HepG2 (cell line): Measurements from ENCODE around the gene ASIC2. TPM values are rescaled to one million over a fixed set of nuclear protein-coding genes. Genes with fewer than 3 reads are reported as not detected.

ENCODE experiments used
- ATAC-seq: fragments of 200-7000 bp; cut with Tn5 transposase; 3 replicates; pipeline ENCODE4 v1.9.1; 2020; ENCODE audit warnings: mild to moderate bottlenecking, moderate library complexity
- BruUV-seq: library from RNA; stranded (reverse); fragments of 400-500 nt; replicated peaks from 2 replicates; lab custom pipeline; 2021; lab: Mats Ljungman, UMichigan
- CTCF ChIA-PET: fragments of 300-600 bp; formaldehyde crosslinking; extraction: SDS; loops from one replicate; lab custom pipeline; 2021; ENCODE audit warnings: low total read pairs, inconsistent platforms, low intra/inter-chr PET ratio; lab: Yijun Ruan, JAX
- POLR2A ChIA-PET: fragments of 350-600 bp; sonication (Branson Sonifier 250); formaldehyde crosslinking; loops from one replicate; lab custom pipeline; 2020; ENCODE audit warnings: antibody characterized with exemption, inconsistent platforms; lab: Yijun Ruan, JAX
- DNase-seq: peaks from one replicate; pipeline ENCODE4 v3.0.0-alpha.2; 2015; ENCODE audit warnings: low spot score
- FAIRE-seq: peaks from 3 replicates; lab custom pipeline; 2011; peaks lifted over from hg19 to GRCh38; lab: Jason Lieb, UNC
- H2AFZ ChIP-seq: one replicate; pipeline ENCODE4 v1.6.1; 2011; ENCODE audit warnings: low read length, inconsistent platforms
- H3K27ac ChIP-seq: fragments of 300-600 bp; 3 replicates; pipeline ENCODE4 v1.8.0; 2011; ENCODE audit warnings: mixed run types, mild to moderate bottlenecking, mixed read lengths, low read length, inconsistent platforms; ENCODE audit not compliant: insufficient read depth; ENCODE audit errors: extremely low read length
- H3K27me3 ChIP-seq, 2 experiments: fragments of 200-600 bp in 1 of 2; 2 replicates in 1 of 2; 3 replicates in 1 of 2; pipeline versions ENCODE4 v1.6.0 to v1.8.0; 2011; ENCODE audit warnings: low read length in 2 of 2, mild to moderate bottlenecking in 2 of 2, moderate library complexity in 2 of 2, inconsistent platforms in 1 of 2; ENCODE audit not compliant: insufficient read depth in 2 of 2, control insufficient read depth in 1 of 2
- H3K36me3 ChIP-seq, 2 experiments: fragments of 200-600 bp in 1 of 2; replicated peaks in 1 of 2; 2 replicates in 1 of 2; 3 replicates in 1 of 2; pipeline versions ENCODE4 v1.5.1 to v1.8.0; 2011; ENCODE audit warnings: low read length in 2 of 2, inconsistent platforms in 1 of 2; ENCODE audit not compliant: insufficient read depth in 2 of 2, control insufficient read depth in 1 of 2
- H3K4me1 ChIP-seq: 2 replicates; pipeline ENCODE4 v1.5.1; 2012; ENCODE audit warnings: low read length, inconsistent platforms; ENCODE audit not compliant: insufficient read depth
- H3K4me2 ChIP-seq: 2 replicates; pipeline ENCODE4 v1.6.0; 2011; ENCODE audit warnings: low read depth, low read length, inconsistent platforms
- H3K4me3 ChIP-seq, 3 experiments: fragments of 200-600 bp in 1 of 3; sonication (generic), shearing (Covaris generic) in 1 of 3; replicated peaks in 1 of 3; 2 replicates each; pipeline ENCODE4 v1.5.1; 2011 to 2016; ENCODE audit warnings: low read length in 3 of 3, inconsistent platforms in 2 of 3, low read depth in 2 of 3, mild to moderate bottlenecking in 2 of 3, control low read depth in 1 of 3, mixed read lengths in 1 of 3; ENCODE audit not compliant: insufficient read depth in 1 of 3
- H3K79me2 ChIP-seq: one replicate; pipeline ENCODE4 v1.6.1; 2011; ENCODE audit warnings: low read length, inconsistent platforms; ENCODE audit not compliant: insufficient read depth
- H3K9ac ChIP-seq: 2 replicates; pipeline ENCODE4 v1.6.0; 2011; ENCODE audit warnings: mild to moderate bottlenecking, low read depth, low read length, inconsistent platforms; ENCODE audit not compliant: insufficient read depth
- H3K9me3 ChIP-seq: 2 replicates; pipeline ENCODE4 v1.5.1; 2012; ENCODE audit warnings: mild to moderate bottlenecking, low read length
- H4K20me1 ChIP-seq: 2 replicates; pipeline ENCODE4 v1.6.0; 2011; ENCODE audit warnings: inconsistent platforms, mild to moderate bottlenecking, low read length, moderate library complexity; ENCODE audit not compliant: insufficient read depth
- ADNP ChIP-seq: sonication (generic); formaldehyde crosslinking; IDR thresholded peaks from 2 replicates; pipeline ENCODE4 v1.4.0; 2020; ENCODE audit warnings: missing genetic modification reagents
- CAMTA2 ChIP-seq: sonication (generic); formaldehyde crosslinking; IDR thresholded peaks from 2 replicates; pipeline ENCODE4 v1.4.0; 2020; ENCODE audit warnings: mild to moderate bottlenecking, missing genetic modification reagents, borderline replicate concordance
- CBX1 ChIP-seq: IDR thresholded peaks from one replicate; pipeline ENCODE4 v1.6.1; 2016; ENCODE audit warnings: antibody characterized with exemption, low read depth
- GABPB1 ChIP-seq: IDR thresholded peaks from 2 replicates; pipeline ENCODE4 v1.6.1; 2016; ENCODE audit warnings: mild to moderate bottlenecking, missing genetic modification reagents, moderate library complexity, missing compliant biosample characterization
- NR1H2 ChIP-seq: sonication (generic); formaldehyde crosslinking; IDR thresholded peaks from 2 replicates; pipeline ENCODE4 v1.8.1; 2022; ENCODE audit warnings: low read depth, missing genetic modification reagents, borderline replicate concordance
- NRL ChIP-seq: sonication (generic); formaldehyde crosslinking; IDR thresholded peaks from 2 replicates; pipeline ENCODE4 v1.5.0; 2020; ENCODE audit warnings: missing genetic modification reagents, mild to moderate bottlenecking, moderate library complexity, borderline replicate concordance
- PAF1 ChIP-seq: IDR thresholded peaks from 2 replicates; pipeline ENCODE4 v1.6.1; 2016; ENCODE audit warnings: missing genetic modification reagents, missing compliant biosample characterization
- RELA ChIP-seq: sonication (generic); formaldehyde crosslinking; IDR thresholded peaks from 2 replicates; pipeline ENCODE4 v1.4.0; 2020; ENCODE audit warnings: missing genetic modification reagents
- STAG1 ChIP-seq: sonication (generic); formaldehyde crosslinking; IDR thresholded peaks from 2 replicates; pipeline ENCODE4 v1.4.0; 2020; ENCODE audit warnings: missing genetic modification reagents
- STAT5B ChIP-seq: sonication (generic); formaldehyde crosslinking; IDR thresholded peaks from 2 replicates; pipeline ENCODE4 v1.4.0; 2020; ENCODE audit warnings: missing genetic modification reagents
- THYN1 ChIP-seq: sonication (generic); formaldehyde crosslinking; IDR thresholded peaks from 2 replicates; pipeline ENCODE4 v1.8.1; 2023; ENCODE audit warnings: low read depth, mild to moderate bottlenecking, moderate library complexity, missing genetic modification reagents, borderline replicate concordance
- ZFP91 ChIP-seq: sonication (generic); formaldehyde crosslinking; IDR thresholded peaks from 2 replicates; pipeline ENCODE4 v1.9.0; 2022; ENCODE audit warnings: missing genetic modification reagents, mild to moderate bottlenecking, borderline replicate concordance
- ZNF138 ChIP-seq: sonication (generic); formaldehyde crosslinking; IDR thresholded peaks from 2 replicates; pipeline ENCODE4 v1.5.0; 2020; ENCODE audit warnings: mild to moderate bottlenecking, low read depth, missing genetic modification reagents
- ZNF329 ChIP-seq: sonication (generic); formaldehyde crosslinking; IDR thresholded peaks from 2 replicates; pipeline ENCODE4 v1.9.0; 2021; ENCODE audit warnings: low read depth, mild to moderate bottlenecking, missing genetic modification reagents
- ZNF577 ChIP-seq: sonication (generic); formaldehyde crosslinking; IDR thresholded peaks from 2 replicates; pipeline ENCODE4 v1.4.0; 2020; ENCODE audit warnings: mild to moderate bottlenecking, low read depth, missing genetic modification reagents, borderline replicate concordance
- WGBS: methylation state at CpG from one replicate; pipeline ENCODE4 v1.1.6; 2017; ENCODE audit warnings: low lambda C conversion rate; 5-methylcytosine and 5-hydroxymethylcytosine counted together
- in situ Hi-C: cut with HindIII; loops from 2 replicates; pipeline ENCODE4 v1.10.0; 2017; ENCODE audit warnings: low pct_unique_long_range_greater_than_20kb; ENCODE audit not compliant: extremely low pct_ligation_motif_present
- intact Hi-C: fragments of 100-400 bp; cut with micrococcal nuclease; formaldehyde crosslinking; loops from one replicate; pipeline ENCODE4 v1.10.0; 2022; ENCODE audit not compliant: unreplicated experiment
- polyA plus RNA-seq, 8 experiments: library from polyadenylated mRNA; depleted of rRNA in 3 of 8; stranded (reverse) in 7 of 8; unstranded in 1 of 8; fragments of >200 nt; fragmentation: Illumina TruSeq in 4 of 8; extraction: Trizol in 4 of 8; gene quantifications; 2 replicates each; pipeline versions ENCODE4 v1.2.1 to v1.2.3, GENCODE V29; 2011 to 2016; ENCODE audit warnings: low read depth in 4 of 8, missing spikeins in 1 of 8, mixed read lengths in 1 of 8; ENCODE audit not compliant: insufficient read depth in 1 of 8
- total RNA-seq, 5 experiments: library from RNA; depleted of rRNA; stranded (reverse); fragments of >200 nt; fragmentation: Illumina TruSeq; extraction: Trizol; gene quantifications; 2 replicates each; pipeline ENCODE4 v1.2.3, GENCODE V29; 2016; ENCODE audit warnings: low read depth in 1 of 5

Gene ASIC2
- total and polyA plus RNA-seq, 2 of the 13 experiments (the other 11 are each of a cell fraction or from before 2014, with no cell fraction given), result not detected

GRCh38 chr17:33239702-33240101, 53.4 kb downstream of the ASIC2 start:
- ATAC-seq (no peak), DNase-seq (no peak), FAIRE-seq (no peak)
- H3K36me3 ChIP-seq, result no peaks in the 10 kb centered on the region
- CTCF ChIA-PET, result no interaction called here
- intact Hi-C loops (no loop called here), in situ Hi-C loops (no loop called here)
- BruUV-seq, result no TSS peak
- 6% methylated on average over 1 of the region's 1 CpG for WGBS
- H3K27ac ChIP-seq, result no peak overlapping the region
- no peaks in the 10 kb centered on the region for H3K4me1 ChIP-seq
- no peaks in the 10 kb centered on the region for H3K79me2 ChIP-seq
- peaks cover 0 to 5% of the 10 kb centered on the region in 2 experiments; a peak in 2 of 5 replicates for H3K27me3 ChIP-seq
- no peaks in the 10 kb centered on the region for H4K20me1 ChIP-seq
- H3K4me3 ChIP-seq, result no peak overlapping the region
- POLR2A ChIA-PET, result no interaction called here
- TF ChIP-seq ADNP (CRISPR knock-in tag) (no peak), ZFP91 (CRISPR knock-in tag) (no peak), GABPB1 (CRISPR knock-in tag) (no peak), STAT5B (CRISPR knock-in tag) (no peak), PAF1 (CRISPR knock-in tag) (no peak), ZNF577 (no peak), THYN1 (CRISPR knock-in tag) (no peak), ZNF138 (CRISPR knock-in tag) (no peak), RELA (no peak), NRL (CRISPR knock-in tag) (no peak), CBX1 (no peak), STAG1 (CRISPR knock-in tag) (no peak), CAMTA2 (CRISPR knock-in tag) (no peak), ZNF329 (no peak), NR1H2 (CRISPR knock-in tag) (no peak)
- no peak overlapping the region for H3K9ac ChIP-seq
- H3K4me2 ChIP-seq, result no peak overlapping the region
- H2AFZ ChIP-seq, result no peak overlapping the region
- no peaks in the 10 kb centered on the region for H3K9me3 ChIP-seq
